HCT116 (cell line): Measurements from ENCODE around the gene GPX3. TPM values are rescaled to one million over a fixed set of nuclear protein-coding genes. Genes with fewer than 3 reads are reported as not detected.

Experiments
- ATAC-seq: fragments of 200-7000 bp; cut with Tn5 transposase; 2 replicates; pipeline ENCODE4 v1.9.1; 2020; ENCODE audit warnings: mild to moderate bottlenecking, moderate library complexity
- BruUV-seq: library from RNA; stranded (reverse); fragments of 400-500 nt; replicated peaks from 2 replicates; lab custom pipeline; 2021; lab: Mats Ljungman, UMichigan
- CTCF ChIA-PET: fragments of 300-600 bp; sonication (Branson Sonifier 250); formaldehyde crosslinking; loops from one replicate; lab custom pipeline; 2021; ENCODE audit warnings: antibody characterized with exemption; lab: Charles Lee
- POLR2A ChIA-PET: fragments of 300-600, 350-600 bp; sonication (Branson Sonifier 250); formaldehyde crosslinking; loops from one replicate; lab custom pipeline; 2021; ENCODE audit warnings: antibody characterized with exemption; lab: Charles Lee
- RAD21 ChIA-PET, 2 experiments: fragments of 300-600 bp; sonication (Branson Sonifier 250); formaldehyde crosslinking; loops; one replicate each; lab custom pipeline; 2023; ENCODE audit warnings: low total read pairs in 2 of 2; ENCODE audit not compliant: uncharacterized antibody in 2 of 2, unreplicated experiment in 2 of 2, low non-redundant PET in 1 of 2; lab: Charles Lee
- DNase-seq: peaks from one replicate; pipeline ENCODE4 v3.0.0-alpha.2; 2010; ENCODE audit warnings: low read depth, low spot score
- H2AFZ ChIP-seq: fragments of 200-600 bp; shearing (Covaris generic), sonication (generic); 2 replicates; pipeline ENCODE4 v1.6.1; 2017; ENCODE audit warnings: low read depth, mixed run types, mixed read lengths, antibody characterized with exemption, low read length; ENCODE audit not compliant: poor library complexity, severe bottlenecking
- H3K27ac ChIP-seq: 2 replicates; pipeline ENCODE4 v1.5.1; 2012; ENCODE audit warnings: low read depth, low read length
- H3K27me3 ChIP-seq: fragments of 200-600 bp; sonication (generic); 2 replicates; pipeline ENCODE4 v1.6.1; 2016; ENCODE audit warnings: mixed run types, low read length, mixed read lengths; ENCODE audit not compliant: insufficient read depth
- H3K36me3 ChIP-seq, 2 experiments: fragments of 200-500 bp in 1 of 2; fragments of 200-600 bp in 1 of 2; sonication (Bioruptor generic) in 1 of 2; sonication (generic) in 1 of 2; 2 replicates each; pipeline versions ENCODE4 v1.5.1 to v1.6.1; 2014 to 2016; ENCODE audit warnings: low read length in 2 of 2, inconsistent platforms in 1 of 2, mixed read lengths in 1 of 2, mixed run types in 1 of 2; ENCODE audit not compliant: insufficient read depth in 2 of 2, control insufficient read depth in 1 of 2
- H3K4me1 ChIP-seq, 2 experiments: fragments of 200-600 bp in 1 of 2; sonication (generic) in 1 of 2; 2 replicates each; pipeline versions ENCODE4 v1.5.1 to v1.6.1; 2012 to 2017; ENCODE audit warnings: low read length in 2 of 2, inconsistent platforms in 1 of 2, mild to moderate bottlenecking in 1 of 2, mixed read lengths in 1 of 2, mixed run types in 1 of 2, moderate library complexity in 1 of 2; ENCODE audit not compliant: insufficient read depth in 2 of 2, control insufficient read depth in 1 of 2
- H3K4me2 ChIP-seq: fragments of 200-600 bp; sonication (generic); 2 replicates; pipeline ENCODE4 v1.6.1; 2017; ENCODE audit warnings: mixed run types, low read length, mixed read lengths
- H3K4me3 ChIP-seq, 2 experiments: fragments of 200-600 bp in 1 of 2; sonication (generic) in 1 of 2; replicated peaks in 1 of 2; 2 replicates each; pipeline ENCODE4 v1.5.1; 2011 to 2016; ENCODE audit warnings: low read length in 2 of 2, control low read depth in 1 of 2, low read depth in 1 of 2, mild to moderate bottlenecking in 1 of 2, mixed read lengths in 1 of 2, mixed run types in 1 of 2
- H3K79me2 ChIP-seq: fragments of 200-600 bp; sonication (generic); 2 replicates; pipeline ENCODE4 v1.6.1; 2017; ENCODE audit warnings: mild to moderate bottlenecking, mixed run types, low read length, moderate library complexity, mixed read lengths; ENCODE audit not compliant: insufficient read depth
- H3K9ac ChIP-seq: fragments of 200-600 bp; sonication (generic); 2 replicates; pipeline ENCODE4 v1.6.1; 2016; ENCODE audit warnings: low read length, mixed read lengths
- H3K9me2 ChIP-seq: fragments of 200-600 bp; sonication (generic), shearing (Covaris generic); 2 replicates; pipeline ENCODE4 v1.6.1; 2017; ENCODE audit warnings: mixed run types, mild to moderate bottlenecking, moderate library complexity; ENCODE audit not compliant: insufficient read depth
- H3K9me3 ChIP-seq, 2 experiments: fragments of 200-500 bp in 1 of 2; fragments of 200-600 bp in 1 of 2; sonication (Bioruptor generic) in 1 of 2; sonication (generic) in 1 of 2; 2 replicates each; pipeline ENCODE4 v1.6.1; 2014 to 2017; ENCODE audit warnings: low read length in 2 of 2, mixed read lengths in 2 of 2, inconsistent platforms in 1 of 2, low read depth in 1 of 2, mild to moderate bottlenecking in 1 of 2, mixed run types in 1 of 2, moderate library complexity in 1 of 2; ENCODE audit not compliant: control insufficient read depth in 1 of 2, insufficient read depth in 1 of 2
- H4K20me1 ChIP-seq: fragments of 200-600 bp; sonication (generic), shearing (Covaris generic); 2 replicates; pipeline ENCODE4 v1.6.1; 2017; ENCODE audit warnings: mixed run types, mild to moderate bottlenecking, moderate library complexity; ENCODE audit not compliant: insufficient read depth
- ATF3 ChIP-seq: IDR thresholded peaks from 2 replicates; pipeline ENCODE4 v1.6.1; 2012
- CTCF ChIP-seq, 3 experiments: fragments of 200-600 bp in 1 of 3; sonication (generic) in 1 of 3; IDR thresholded peaks in 2 of 3; conservative IDR thresholded peaks in 1 of 3; 2 replicates each; pipeline ENCODE4 v1.5.1; 2012 to 2017; ENCODE audit warnings: low read depth in 2 of 3, low read length in 2 of 3, antibody characterized with exemption in 1 of 3, borderline replicate concordance in 1 of 3, control low read depth in 1 of 3, mild to moderate bottlenecking in 1 of 3, mixed read lengths in 1 of 3, mixed run types in 1 of 3, moderate library complexity in 1 of 3; ENCODE audit not compliant: insufficient read depth in 1 of 3
- EGR1 ChIP-seq: IDR thresholded peaks from 2 replicates; pipeline ENCODE4 v1.6.1; 2012; ENCODE audit warnings: low read depth
- ELF1 ChIP-seq: IDR thresholded peaks from 2 replicates; pipeline ENCODE4 v1.6.1; 2012; ENCODE audit warnings: low read depth, borderline replicate concordance
- EZH2 ChIP-seq: fragments of 200-600 bp; sonication (generic); IDR thresholded peaks from 2 replicates; pipeline ENCODE4 v1.6.1; 2017; ENCODE audit warnings: antibody characterized with exemption, mixed run types
- EZH2phosphoT487 ChIP-seq: fragments of 200-600 bp; IDR thresholded peaks from 2 replicates; pipeline ENCODE4 v1.6.1; 2018; ENCODE audit warnings: antibody characterized with exemption, borderline replicate concordance
- FOSL1 ChIP-seq: IDR thresholded peaks from 2 replicates; pipeline ENCODE4 v1.6.1; 2012; ENCODE audit warnings: low read depth
- JUND ChIP-seq: IDR thresholded peaks from 2 replicates; pipeline ENCODE4 v1.6.1; 2012
- POLR2A ChIP-seq: IDR thresholded peaks from 2 replicates; pipeline ENCODE4 v1.7.0; 2011; ENCODE audit warnings: borderline replicate concordance; ENCODE audit not compliant: insufficient read depth, insufficient read length; ENCODE audit errors: extremely low read depth
- RAD21 ChIP-seq: IDR thresholded peaks from 2 replicates; pipeline ENCODE4 v1.6.1; 2012; ENCODE audit warnings: low read depth, mild to moderate bottlenecking
- REST ChIP-seq: IDR thresholded peaks from 2 replicates; pipeline ENCODE4 v1.6.1; 2012; ENCODE audit warnings: low read depth
- SP1 ChIP-seq: IDR thresholded peaks from 2 replicates; pipeline ENCODE4 v1.6.1; 2012; ENCODE audit warnings: low read depth
- SRF ChIP-seq: IDR thresholded peaks from 2 replicates; pipeline ENCODE4 v1.6.1; 2012; ENCODE audit warnings: low read depth
- YY1 ChIP-seq: IDR thresholded peaks from 2 replicates; pipeline ENCODE4 v1.6.1; 2011; ENCODE audit warnings: low read length, low read depth, moderate library complexity, mild to moderate bottlenecking; ENCODE audit not compliant: insufficient replicate concordance; ENCODE audit errors: extremely low read depth
- ZBTB33 ChIP-seq: IDR thresholded peaks from 2 replicates; pipeline ENCODE4 v1.6.1; 2011; ENCODE audit warnings: mild to moderate bottlenecking, low read length, moderate library complexity; ENCODE audit not compliant: insufficient replicate concordance; ENCODE audit errors: extremely low read depth
- ZFX ChIP-seq: fragments of 450-650 bp; IDR thresholded peaks from 2 replicates; pipeline ENCODE4 v1.6.1; 2017
- ZNF274 ChIP-seq: fragments of 200-500 bp; sonication (Bioruptor generic); IDR thresholded peaks from 2 replicates; pipeline ENCODE4 v1.6.1; 2014; ENCODE audit warnings: mild to moderate bottlenecking, low read depth, low read length, inconsistent platforms
- intact Hi-C: fragments of 100-400 bp; cut with micrococcal nuclease; formaldehyde crosslinking; loops from 2 replicates; pipeline ENCODE4 v1.10.0; 2022
- total RNA-seq: library from RNA; stranded (reverse); gene quantifications from one replicate; pipeline ENCODE4 v1.2.1, GENCODE V29; 2021; ENCODE audit not compliant: unreplicated experiment

The GPX3 gene
- total RNA-seq, 1 experiment from 2014 or later, result 0.96 TPM

GRCh38 chr5:151027961-151028479 is 7.6 kb downstream of the GPX3 start:
- ChIA-PET CTCF (no interaction called here), RAD21 (no interaction called here), POLR2A (no interaction called here)
- Histone ChIP-seq H3K9me3 (no peaks in the 10 kb centered on the region), H3K4me2 (no peak overlapping the region), H3K79me2 (no peaks in the 10 kb centered on the region), H3K36me3 (0 out of 4 replicates have a peak, but pooled peaks cover 3 to 6% of the 10 kb centered on the region in 2 experiments), H4K20me1 (no peaks in the 10 kb centered on the region), H3K9me2 (no peaks in the 10 kb centered on the region), H3K9ac (no peak overlapping the region), H3K27ac (no peak overlapping the region), H3K4me1 (no peaks in the 10 kb centered on the region), H2AFZ (no peak overlapping the region), H3K27me3 (no peaks in the 10 kb centered on the region), H3K4me3 (no peak overlapping the region)
- intact Hi-C loops, result no loop called here
- TF ChIP-seq FOSL1 (no peak), EZH2 (no peak), EGR1 (no peak), POLR2A (no peak), ATF3 (no peak), CTCF (IDR thresholded peaks at IDR 0.05 in 2 of 3, conservative IDR thresholded peaks at IDR 0.05 in 1 of 3; ENCODE audit: borderline replicate concordance in 1 of 3, insufficient read depth in 1 of 3, low read depth in 2 of 3, low read length in 2 of 3) (no peak), ELF1 (no peak), SP1 (no peak), REST (no peak), SRF (no peak), RAD21 (no peak), ZBTB33 (no peak), EZH2phosphoT487 (no peak), YY1 (no peak), ZFX (no peak), ZNF274 (no peak), JUND (no peak)
- BruUV-seq, result no TSS peak
- DNase-seq, result no peak
- no peak for ATAC-seq
